Activated naive CD4-positive, alpha-beta T cell treated with anti-CD3 and anti-CD28 coated beads, Interleukin-2, amount 50 U/mL, for 24 hours (primary cell): ENCODE results near the gene KLHL24.
"Not testable (repeated sequence)": the region's sequence is repeated elsewhere in the genome, so short reads cannot be mapped to it uniquely, and the experiment has no call there.

Experiments used
- H3K27ac Mint-ChIP-seq: one replicate; pipeline ENCODE4 v1.8.0; 2021; ENCODE audit warnings: mild to moderate bottlenecking, mixed read lengths
- H3K27me3 Mint-ChIP-seq: one replicate; pipeline ENCODE4 v1.8.0; 2021; ENCODE audit warnings: mixed read lengths
- H3K36me3 Mint-ChIP-seq: one replicate; pipeline ENCODE4 v1.8.0; 2021; ENCODE audit warnings: mixed read lengths
- H3K4me1 Mint-ChIP-seq: one replicate; pipeline ENCODE4 v1.8.0; 2021; ENCODE audit warnings: mixed read lengths
- H3K4me3 Mint-ChIP-seq: one replicate; pipeline ENCODE4 v1.8.0; 2021; ENCODE audit warnings: mild to moderate bottlenecking, mixed read lengths
- H3K9me3 Mint-ChIP-seq: one replicate; pipeline ENCODE4 v1.8.0; 2021; ENCODE audit warnings: mixed read lengths

KLHL24 gene

GRCh38 chr3:183650554-183650953 is 15.1 kb downstream of the KLHL24 start:
- no peak overlapping the region for H3K4me3 Mint-ChIP-seq
- peaks cover 53% of the 10 kb centered on the region for H3K36me3 Mint-ChIP-seq
- H3K27me3 Mint-ChIP-seq: no peaks in the 10 kb centered on the region
- peaks cover 12% of the 10 kb centered on the region for H3K9me3 Mint-ChIP-seq
- peaks cover 5% of the 10 kb centered on the region for H3K4me1 Mint-ChIP-seq
- H3K27ac Mint-ChIP-seq: peak overlapping the region; percentile 41

- Mint-ChIP-seq H3K27me3 (no peaks in the 10 kb centered on the region), H3K9me3 (peaks cover 12% of the 10 kb centered on the region), H3K27ac (no peak overlapping the region), H3K36me3 (peaks cover 58% of the 10 kb centered on the region), H3K4me3 (no peak overlapping the region), H3K4me1 (peaks cover 25% of the 10 kb centered on the region)
These were observed 18.0 kb downstream of the KLHL24 start for GRCh38 chr3:183653209-183654064.

GRCh38 chr3:183654727-183655126 is 19.3 kb downstream of the KLHL24 start:
- H3K36me3 Mint-ChIP-seq: peaks cover 57% of the 10 kb centered on the region
- no peaks in the 10 kb centered on the region for H3K27me3 Mint-ChIP-seq
- H3K9me3 Mint-ChIP-seq: peaks cover 12% of the 10 kb centered on the region
- no peak overlapping the region for H3K27ac Mint-ChIP-seq
- H3K4me3 Mint-ChIP-seq: no peak overlapping the region
- peaks cover 35% of the 10 kb centered on the region for H3K4me1 Mint-ChIP-seq

GRCh38 chr3:183662099-183662498 is 26.7 kb downstream of the KLHL24 start:
- H3K9me3 Mint-ChIP-seq: no peaks in the 10 kb centered on the region
- H3K4me1 Mint-ChIP-seq: peaks cover 39% of the 10 kb centered on the region
- no peak overlapping the region for H3K4me3 Mint-ChIP-seq
- no peak overlapping the region for H3K27ac Mint-ChIP-seq
- H3K36me3 Mint-ChIP-seq: peaks cover 26% of the 10 kb centered on the region
- H3K27me3 Mint-ChIP-seq: no peaks in the 10 kb centered on the region

- Mint-ChIP-seq H3K27ac (peak overlapping the region; percentile 30), H3K9me3 (no peaks in the 10 kb centered on the region), H3K4me3 (no peak overlapping the region), H3K36me3 (peaks cover 18% of the 10 kb centered on the region), H3K27me3 (no peaks in the 10 kb centered on the region), H3K4me1 (peaks cover 21% of the 10 kb centered on the region)
These were observed 29.5 kb downstream of the KLHL24 start for GRCh38 chr3:183664913-183665381.

- no peaks in the 10 kb centered on the region for H3K27me3 Mint-ChIP-seq
- H3K27ac Mint-ChIP-seq: no peak overlapping the region
- H3K4me1 Mint-ChIP-seq: peaks cover 6% of the 10 kb centered on the region
- H3K4me3 Mint-ChIP-seq: no peak overlapping the region
- no peaks in the 10 kb centered on the region for H3K9me3 Mint-ChIP-seq
- peaks cover 6% of the 10 kb centered on the region for H3K36me3 Mint-ChIP-seq
These were observed 44.6 kb downstream of the KLHL24 start for GRCh38 chr3:183680061-183680460.

GRCh38 chr3:183687705-183688104 is 52.3 kb downstream of the KLHL24 start:
- Mint-ChIP-seq H3K36me3 (no peaks in the 10 kb centered on the region), H3K4me1 (peaks cover under 1% of the 10 kb centered on the region), H3K27ac (no peak overlapping the region), H3K9me3 (no peaks in the 10 kb centered on the region), H3K4me3 (no peak overlapping the region), H3K27me3 (no peaks in the 10 kb centered on the region)

GRCh38 chr3:183688874-183689273 is 53.5 kb downstream of the KLHL24 start:
- no peak overlapping the region for H3K4me3 Mint-ChIP-seq
- H3K36me3 Mint-ChIP-seq: no peaks in the 10 kb centered on the region
- H3K27me3 Mint-ChIP-seq: no peaks in the 10 kb centered on the region
- no peak overlapping the region for H3K27ac Mint-ChIP-seq
- H3K4me1 Mint-ChIP-seq: no peaks in the 10 kb centered on the region
- no peaks in the 10 kb centered on the region for H3K9me3 Mint-ChIP-seq

GRCh38 chr3:183689621-183690020 is 54.2 kb downstream of the KLHL24 start:
- not testable (repeated sequence) for H3K4me1 Mint-ChIP-seq, H3K27ac Mint-ChIP-seq, H3K27me3 Mint-ChIP-seq, H3K36me3 Mint-ChIP-seq, H3K9me3 Mint-ChIP-seq, H3K4me3 Mint-ChIP-seq

GRCh38 chr3:183690402-183690995 is 55.1 kb downstream of the KLHL24 start:
- Mint-ChIP-seq H3K27me3 (no peaks in the 10 kb centered on the region), H3K27ac (no peak overlapping the region), H3K9me3 (no peaks in the 10 kb centered on the region), H3K4me3 (no peak overlapping the region), H3K36me3 (no peaks in the 10 kb centered on the region), H3K4me1 (no peaks in the 10 kb centered on the region)

GRCh38 chr3:183692436-183692835 is 57.0 kb downstream of the KLHL24 start:
- Mint-ChIP-seq H3K27ac (no peak overlapping the region), H3K27me3 (no peaks in the 10 kb centered on the region), H3K4me1 (peaks cover 6% of the 10 kb centered on the region), H3K4me3 (no peak overlapping the region), H3K36me3 (no peaks in the 10 kb centered on the region), H3K9me3 (no peaks in the 10 kb centered on the region)

- Mint-ChIP-seq H3K27me3 (no peaks in the 10 kb centered on the region), H3K4me1 (peaks cover 30% of the 10 kb centered on the region), H3K36me3 (peaks cover 6% of the 10 kb centered on the region), H3K4me3 (no peak overlapping the region), H3K27ac (no peak overlapping the region), H3K9me3 (no peaks in the 10 kb centered on the region)
These were observed 60.3 kb downstream of the KLHL24 start for GRCh38 chr3:183695569-183696364.

GRCh38 chr3:183697123-183697609 is 61.7 kb downstream of the KLHL24 start:
- H3K27me3 Mint-ChIP-seq: no peaks in the 10 kb centered on the region
- peak overlapping the region; percentile 86 for H3K4me3 Mint-ChIP-seq
- peak overlapping the region; percentile 87 for H3K27ac Mint-ChIP-seq
- H3K4me1 Mint-ChIP-seq: peaks cover 37% of the 10 kb centered on the region
- H3K36me3 Mint-ChIP-seq: peaks cover 10% of the 10 kb centered on the region
- H3K9me3 Mint-ChIP-seq: no peaks in the 10 kb centered on the region

- peak within 1 kb of the TSS; percentile 87 for H3K4me3 Mint-ChIP-seq
- H3K9me3 Mint-ChIP-seq: no peaks in the 10 kb centered on the region
- H3K27me3 Mint-ChIP-seq: no peaks in the 10 kb centered on the region
- peak within 1 kb of the TSS; percentile 87 for H3K27ac Mint-ChIP-seq
- H3K4me1 Mint-ChIP-seq: peaks cover 37% of the 10 kb centered on the region
- peaks cover 10% of the 10 kb centered on the region for H3K36me3 Mint-ChIP-seq
These were observed 62.3 kb downstream of the KLHL24 start, which contains the start of gene YEATS2 for GRCh38 chr3:183697610-183698317. YEATS2 (plus strand) TSS chr3:183697797; CDS start chr3:183715163, 17,366 bp downstream.

GRCh38 chr3:183698318-183698751 is 62.9 kb downstream of the KLHL24 start:
- Mint-ChIP-seq H3K36me3 (peaks cover 10% of the 10 kb centered on the region), H3K27me3 (no peaks in the 10 kb centered on the region), H3K27ac (peak overlapping the region; percentile 82), H3K4me1 (peaks cover 43% of the 10 kb centered on the region), H3K4me3 (peak overlapping the region; percentile 87), H3K9me3 (no peaks in the 10 kb centered on the region)
